Retina (tissue), 1 donor: ENCODE data around the gene CYP19A1.

Source experiments
- DNase-seq: peaks from one replicate; pipeline ENCODE4 v3.0.0-alpha.2; 2016

Gene CYP19A1

GRCh38 chr15:51322621-51323296, 15.6 kb downstream of the CYP19A1 start:
- DNase-seq: no peak

GRCh38 chr15:51321316-51321715, 17.1 kb downstream of the CYP19A1 start:
- no peak for DNase-seq

- DNase-seq: no peak
Observed at GRCh38 chr15:51320843-51321242, 17.6 kb downstream of the CYP19A1 start.

- DNase-seq: no peak
Observed at GRCh38 chr15:51319539-51319938, 18.9 kb downstream of the CYP19A1 start.

GRCh38 chr15:51318382-51319150, 19.8 kb downstream of the CYP19A1 start:
- DNase-seq: no peak

GRCh38 chr15:51316636-51317035, 21.8 kb downstream of the CYP19A1 start:
- DNase-seq: no peak

GRCh38 chr15:51315726-51316125, 22.7 kb downstream of the CYP19A1 start:
- no peak for DNase-seq

GRCh38 chr15:51314391-51315337, 23.7 kb downstream of the CYP19A1 start:
- no peak for DNase-seq

GRCh38 chr15:51313644-51314280, 24.6 kb downstream of the CYP19A1 start:
- no peak for DNase-seq

GRCh38 chr15:51313074-51313393, 25.4 kb downstream of the CYP19A1 start:
- no peak for DNase-seq

GRCh38 chr15:51312166-51313073, 26.0 kb downstream of the CYP19A1 start:
- no peak for DNase-seq

GRCh38 chr15:51311510-51311909, 26.9 kb downstream of the CYP19A1 start:
- no peak for DNase-seq

- DNase-seq: no peak
Observed at GRCh38 chr15:51310064-51310463, 28.3 kb downstream of the CYP19A1 start.

GRCh38 chr15:51307811-51308210, 30.6 kb downstream of the CYP19A1 start:
- DNase-seq: no peak

- DNase-seq: no peak
Observed at GRCh38 chr15:51307325-51307724, 31.1 kb downstream of the CYP19A1 start.

- DNase-seq: no peak
Observed at GRCh38 chr15:51303462-51303980, 34.9 kb downstream of the CYP19A1 start.

- DNase-seq: no peak
Observed at GRCh38 chr15:51302480-51302879, 35.9 kb downstream of the CYP19A1 start.

- no peak for DNase-seq
Observed at GRCh38 chr15:51299187-51300015, 39.0 kb downstream of the CYP19A1 start.

- DNase-seq: no peak
Observed at GRCh38 chr15:51298620-51299019, 39.8 kb downstream of the CYP19A1 start.

GRCh38 chr15:51290720-51291119, 47.7 kb downstream of the CYP19A1 start:
- DNase-seq: no peak

- no peak for DNase-seq
Observed at GRCh38 chr15:51289290-51289689, 49.1 kb downstream of the CYP19A1 start.
